Fibroblast of lung (primary cell): Measurements from ENCODE around the gene ABCA4. TPM values are rescaled to one million over a fixed set of nuclear protein-coding genes. Genes with fewer than 3 reads are reported as not detected.

ENCODE experiments used
- DNase-seq, 2 donors: peaks; one replicate each; pipeline versions ENCODE4 v3.0.0 to v3.0.0-alpha.2; 2010; ENCODE audit warnings: low read depth in 2 of 2
- H2AFZ ChIP-seq: 2 replicates; pipeline ENCODE4 v1.5.1; 2012; ENCODE audit warnings: low read length, control low read depth, inconsistent platforms
- H3K27ac ChIP-seq: 2 replicates; pipeline ENCODE4 v1.5.1; 2011; ENCODE audit warnings: low read length, control low read depth; ENCODE audit not compliant: insufficient read depth
- H3K27me3 ChIP-seq: 2 replicates; pipeline ENCODE4 v1.5.1; 2011; ENCODE audit warnings: mild to moderate bottlenecking, low read length; ENCODE audit not compliant: control insufficient read depth, insufficient read depth
- H3K36me3 ChIP-seq: 2 replicates; pipeline ENCODE4 v1.5.1; 2011; ENCODE audit warnings: low read length; ENCODE audit not compliant: control insufficient read depth, insufficient read depth
- H3K4me1 ChIP-seq: 2 replicates; pipeline ENCODE4 v1.5.1; 2011; ENCODE audit warnings: low read length; ENCODE audit not compliant: control insufficient read depth, insufficient read depth; ENCODE audit errors: extremely low read depth
- H3K4me2 ChIP-seq: 2 replicates; pipeline ENCODE4 v1.5.1; 2011; ENCODE audit warnings: low read length, control low read depth; ENCODE audit not compliant: insufficient read depth; ENCODE audit errors: extremely low read depth
- H3K4me3 ChIP-seq, 4 experiments: fragments of 200-600 bp in 1 of 4; sonication (generic) in 1 of 4; replicated peaks in 1 of 4; 2 replicates each; pipeline ENCODE4 v1.5.1; 2011 to 2016; ENCODE audit warnings: low read length in 4 of 4, low read depth in 3 of 4, mild to moderate bottlenecking in 3 of 4, control low read depth in 2 of 4, inconsistent platforms in 1 of 4, mixed read lengths in 1 of 4; ENCODE audit not compliant: insufficient read depth in 1 of 4; ENCODE audit errors: control extremely low read depth in 1 of 4
- H3K79me2 ChIP-seq: 2 replicates; pipeline ENCODE4 v1.5.1; 2012; ENCODE audit warnings: mild to moderate bottlenecking, low read length, inconsistent platforms; ENCODE audit not compliant: control insufficient read depth, insufficient read depth
- H3K9ac ChIP-seq: 2 replicates; pipeline ENCODE4 v1.5.1; 2011; ENCODE audit warnings: mild to moderate bottlenecking, low read length, control low read depth; ENCODE audit not compliant: insufficient read depth
- H3K9me3 ChIP-seq: 2 replicates; pipeline ENCODE4 v1.5.1; 2012; ENCODE audit warnings: low read depth, low read length; ENCODE audit not compliant: control insufficient read depth, insufficient read depth
- H4K20me1 ChIP-seq: 2 replicates; pipeline ENCODE4 v1.5.1; 2011; ENCODE audit warnings: low read length; ENCODE audit not compliant: control insufficient read depth, insufficient read depth; ENCODE audit errors: extremely low read depth
- CTCF ChIP-seq, 2 donors: IDR thresholded peaks in 1 of 2; conservative IDR thresholded peaks in 1 of 2; 1 replicate in 1 of 2; 2 replicates in 1 of 2; pipeline ENCODE4 v1.5.1; 2011 to 2012; ENCODE audit warnings: low read length in 2 of 2, control low read depth in 1 of 2, inconsistent platforms in 1 of 2, low read depth in 1 of 2, mild to moderate bottlenecking in 1 of 2
- EZH2 ChIP-seq: IDR thresholded peaks from 2 replicates; pipeline ENCODE4 v1.5.1; 2012; ENCODE audit warnings: low read length, control low read depth, mild to moderate bottlenecking; ENCODE audit errors: missing control alignments
- polyA plus RNA-seq, 2 donors: library from polyadenylated mRNA; depleted of rRNA in 1 of 2; stranded (reverse) in 1 of 2; unstranded in 1 of 2; fragments of >200 nt; gene quantifications; 2 replicates each; pipeline ENCODE4 v1.2.1, GENCODE V29; 2011 to 2012; ENCODE audit warnings: missing spikeins in 1 of 2
- total RNA-seq: library from RNA; depleted of rRNA; stranded (reverse); fragments of >200 nt; gene quantifications from 2 replicates; pipeline ENCODE4 v1.2.1, GENCODE V29; 2014

ABCA4 gene
- total and polyA plus RNA-seq, 2 donors (not counting 1 experiment from before 2014, with no cell fraction given) = 0.07 to 0.33 TPM

DNA sequence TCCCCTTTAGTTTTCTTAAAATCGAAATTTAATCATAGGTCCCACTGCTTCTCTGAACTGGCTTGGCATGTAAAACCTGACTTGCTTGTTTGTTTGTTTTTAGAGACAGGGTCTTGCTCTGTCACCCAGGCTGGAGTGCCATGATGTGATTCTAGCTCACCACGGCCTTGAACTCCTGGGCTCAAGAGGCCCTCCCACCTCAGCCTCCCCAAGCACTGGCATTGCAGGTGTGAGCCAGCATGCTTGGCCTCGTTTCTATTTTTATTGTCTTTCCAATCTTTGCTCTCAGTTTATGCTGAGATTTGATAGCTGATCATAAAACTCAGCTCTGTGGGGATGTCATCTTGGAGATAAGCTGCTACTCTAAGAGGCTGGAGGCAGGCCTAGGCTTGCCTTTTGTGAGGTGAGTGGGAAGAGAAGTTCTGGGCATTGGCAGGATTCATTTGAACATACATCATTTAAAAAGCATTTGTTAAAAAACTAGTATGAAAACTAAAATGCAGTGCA is 160.3 kb downstream of the ABCA4 start:
- TF ChIP-seq CTCF (conservative IDR thresholded peaks at IDR 0.05 in 1 of 2, IDR thresholded peaks at IDR 0.05 in 1 of 2; ENCODE audit: low read depth in 1 of 2, low read length in 2 of 2) (no peak), EZH2 (no peak)
- no peaks in the 10 kb centered on the region for H4K20me1 ChIP-seq
- H3K4me3 ChIP-seq = no peak overlapping the region
- no peak overlapping the region for H3K9ac ChIP-seq
- H3K4me1 ChIP-seq = no peaks in the 10 kb centered on the region
- no peak overlapping the region for H3K4me2 ChIP-seq
- no peaks in the 10 kb centered on the region for H3K9me3 ChIP-seq
- peak in 1 of 2 donors; percentile 72 for DNase-seq
- no peak overlapping the region for H2AFZ ChIP-seq
- H3K27ac ChIP-seq = no peak overlapping the region
- H3K79me2 ChIP-seq = no peaks in the 10 kb centered on the region
- no peaks in the 10 kb centered on the region for H3K36me3 ChIP-seq
- H3K27me3 ChIP-seq = no peaks in the 10 kb centered on the region

DNA sequence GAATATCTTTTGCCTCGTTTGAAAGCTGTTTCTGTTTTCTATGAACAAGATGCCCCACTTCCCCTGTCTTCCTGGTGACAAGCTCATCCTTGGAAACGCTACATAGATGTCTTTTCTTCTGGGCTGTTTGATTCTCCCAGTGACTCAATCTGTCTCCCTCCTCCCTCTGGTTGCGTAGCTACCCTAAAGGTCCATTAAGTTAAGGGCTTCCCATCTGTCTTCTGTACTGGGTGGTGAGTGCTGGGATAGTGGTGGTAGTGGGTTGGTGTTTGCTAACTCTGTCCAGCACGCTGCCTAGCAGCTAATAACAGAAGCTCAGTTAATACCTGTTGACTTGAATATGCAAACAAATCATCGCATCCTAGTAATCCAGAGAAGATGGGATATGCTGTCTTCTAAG is 161.5 kb downstream of the ABCA4 start:
- H3K4me2 ChIP-seq = no peak overlapping the region
- no peaks in the 10 kb centered on the region for H3K27me3 ChIP-seq
- no peaks in the 10 kb centered on the region for H4K20me1 ChIP-seq
- no peak overlapping the region for H3K9ac ChIP-seq
- H3K4me1 ChIP-seq = no peaks in the 10 kb centered on the region
- no peak for DNase-seq
- no peaks in the 10 kb centered on the region for H3K79me2 ChIP-seq
- TF ChIP-seq EZH2 (no peak), CTCF (conservative IDR thresholded peaks at IDR 0.05 in 1 of 2, IDR thresholded peaks at IDR 0.05 in 1 of 2; ENCODE audit: low read depth in 1 of 2, low read length in 2 of 2) (no peak)
- no peaks in the 10 kb centered on the region for H3K36me3 ChIP-seq
- no peaks in the 10 kb centered on the region for H3K9me3 ChIP-seq
- H3K27ac ChIP-seq = no peak overlapping the region
- H2AFZ ChIP-seq = no peak overlapping the region
- no peak overlapping the region for H3K4me3 ChIP-seq

DNA sequence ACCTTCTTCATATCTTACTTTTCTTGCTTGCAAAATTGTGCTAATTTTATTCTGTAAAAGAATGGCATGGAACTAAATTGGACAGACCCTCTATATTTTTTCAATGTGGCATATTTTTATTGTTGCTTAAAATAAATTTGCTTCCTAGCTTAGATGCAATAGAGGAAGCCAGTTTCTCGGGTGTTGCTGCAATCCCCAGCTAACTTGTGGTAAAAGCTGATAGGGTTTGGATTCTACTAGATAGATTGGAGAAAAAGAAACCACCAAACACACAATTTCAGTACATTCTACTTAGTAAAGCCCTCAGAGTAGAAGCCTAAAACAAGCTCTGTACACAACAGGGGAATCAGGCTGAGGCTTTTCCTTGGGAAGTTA is 162.2 kb downstream of the ABCA4 start:
- no peak overlapping the region for H3K4me3 ChIP-seq
- no peak overlapping the region for H3K4me2 ChIP-seq
- H2AFZ ChIP-seq = no peak overlapping the region
- no peaks in the 10 kb centered on the region for H3K4me1 ChIP-seq
- H3K27me3 ChIP-seq = no peaks in the 10 kb centered on the region
- no peak for DNase-seq
- H3K27ac ChIP-seq = no peak overlapping the region
- no peaks in the 10 kb centered on the region for H3K79me2 ChIP-seq
- H4K20me1 ChIP-seq = no peaks in the 10 kb centered on the region
- H3K9me3 ChIP-seq = no peaks in the 10 kb centered on the region
- H3K9ac ChIP-seq = no peak overlapping the region
- TF ChIP-seq EZH2 = no peak
- TF ChIP-seq CTCF (conservative IDR thresholded peaks at IDR 0.05 in 1 of 2, IDR thresholded peaks at IDR 0.05 in 1 of 2; ENCODE audit: low read depth in 1 of 2, low read length in 2 of 2) = no peak
- no peaks in the 10 kb centered on the region for H3K36me3 ChIP-seq
